HEK293T (cell line): ENCODE measurements around the gene ANKS1B.

ENCODE experiments used
- CTCF ChIA-PET: fragments of 350-600 bp; formaldehyde crosslinking; extraction: SDS; loops from one replicate; lab custom pipeline; 2021; ENCODE audit warnings: antibody characterized with exemption, inconsistent platforms; lab: Yijun Ruan, JAX
- POLR2A ChIA-PET: fragments of 350-600 bp; formaldehyde crosslinking; extraction: SDS; loops from one replicate; lab custom pipeline; 2020; ENCODE audit warnings: antibody characterized with exemption, inconsistent platforms; lab: Yijun Ruan, JAX
- DNase-seq: peaks from one replicate; pipeline ENCODE4 v3.0.0; 2012; ENCODE audit warnings: mixed read lengths; ENCODE audit errors: extremely low spot score
- ARNT ChIP-seq: fragments of 450-650 bp; IDR thresholded peaks from 2 replicates; pipeline ENCODE4 v1.6.1; 2017; ENCODE audit warnings: mild to moderate bottlenecking
- BHLHE40 ChIP-seq: fragments of 450-650 bp; IDR thresholded peaks from 2 replicates; pipeline ENCODE4 v1.6.1; 2016; ENCODE audit warnings: mild to moderate bottlenecking, moderate library complexity, borderline replicate concordance
- CTBP1 ChIP-seq: fragments of 450-650 bp; IDR thresholded peaks from 2 replicates; pipeline ENCODE4 v1.6.1; 2016; ENCODE audit warnings: borderline replicate concordance
- ELF4 ChIP-seq: fragments of 450-650 bp; IDR thresholded peaks from 2 replicates; pipeline ENCODE4 v1.6.1; 2017; ENCODE audit warnings: antibody characterized with exemption
- FOXA1 ChIP-seq: fragments of 450-650 bp; IDR thresholded peaks from 2 replicates; pipeline ENCODE4 v1.6.1; 2016; ENCODE audit warnings: mild to moderate bottlenecking
- FOXK2 ChIP-seq: fragments of 450-650 bp; IDR thresholded peaks from 2 replicates; pipeline ENCODE4 v1.6.1; 2016; ENCODE audit warnings: mild to moderate bottlenecking
- FOXM1 ChIP-seq: fragments of 450-650 bp; IDR thresholded peaks from 2 replicates; pipeline ENCODE4 v1.6.1; 2017; ENCODE audit warnings: mild to moderate bottlenecking, borderline replicate concordance
- HDGF ChIP-seq: fragments of 450-650 bp; IDR thresholded peaks from 2 replicates; pipeline ENCODE4 v1.6.1; 2017; ENCODE audit warnings: antibody characterized with exemption, borderline replicate concordance
- L3MBTL2 ChIP-seq: fragments of 450-650 bp; conservative IDR thresholded peaks from 2 replicates; pipeline ENCODE4 v1.6.1; 2016; ENCODE audit warnings: mild to moderate bottlenecking
- LEF1 ChIP-seq: fragments of 450-650 bp; IDR thresholded peaks from 2 replicates; pipeline ENCODE4 v1.6.1; 2017; ENCODE audit warnings: mild to moderate bottlenecking, borderline replicate concordance
- NFRKB ChIP-seq: fragments of 450-650 bp; IDR thresholded peaks from 2 replicates; pipeline ENCODE4 v1.6.1; 2016; ENCODE audit warnings: mild to moderate bottlenecking, moderate library complexity
- SP1 ChIP-seq: fragments of 450-650 bp; IDR thresholded peaks from 2 replicates; pipeline ENCODE4 v1.6.1; 2017
- SUZ12 ChIP-seq: fragments of 450-650 bp; IDR thresholded peaks from 2 replicates; pipeline ENCODE4 v1.6.1; 2016; ENCODE audit warnings: mild to moderate bottlenecking
- TARDBP ChIP-seq: fragments of 450-650 bp; IDR thresholded peaks from 2 replicates; pipeline ENCODE4 v1.6.1; 2016
- ZNF384 ChIP-seq: fragments of 450-650 bp; IDR thresholded peaks from 2 replicates; pipeline ENCODE4 v1.6.1; 2016
- TF ChIP-seq, protein P1 (sequence below): fragments of 450-650 bp; IDR thresholded peaks from 2 replicates; pipeline ENCODE4 v1.6.1; 2016

Gene ANKS1B

DNA sequence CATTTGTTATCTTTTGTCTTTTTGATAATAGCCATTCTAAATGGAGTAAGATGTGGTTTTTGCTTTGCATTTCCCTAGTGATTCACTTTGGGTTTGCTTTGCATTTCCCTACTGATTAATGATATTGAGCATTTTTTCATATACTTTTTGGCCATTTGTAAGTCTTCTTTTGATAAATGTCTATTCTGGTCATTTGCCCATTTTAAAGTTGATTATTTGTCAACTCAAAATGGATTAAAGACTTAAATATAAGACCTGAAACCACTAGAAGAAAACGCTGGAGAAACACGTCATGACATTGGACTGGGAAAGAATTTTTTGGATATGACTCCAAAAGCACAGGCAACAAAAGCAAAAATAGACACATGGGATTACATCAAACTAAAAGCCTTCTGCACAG, 1191.6 kb downstream of the ANKS1B start:
- TF ChIP-seq SP1 = no peak
- no peak for TF ChIP-seq TARDBP
- TF ChIP-seq SUZ12 = no peak
- TF ChIP-seq FOXK2 = no peak
- no peak for TF ChIP-seq FOXM1
- no peak for TF ChIP-seq LEF1
- no peak for TF ChIP-seq BHLHE40
- TF ChIP-seq, protein P1, sequence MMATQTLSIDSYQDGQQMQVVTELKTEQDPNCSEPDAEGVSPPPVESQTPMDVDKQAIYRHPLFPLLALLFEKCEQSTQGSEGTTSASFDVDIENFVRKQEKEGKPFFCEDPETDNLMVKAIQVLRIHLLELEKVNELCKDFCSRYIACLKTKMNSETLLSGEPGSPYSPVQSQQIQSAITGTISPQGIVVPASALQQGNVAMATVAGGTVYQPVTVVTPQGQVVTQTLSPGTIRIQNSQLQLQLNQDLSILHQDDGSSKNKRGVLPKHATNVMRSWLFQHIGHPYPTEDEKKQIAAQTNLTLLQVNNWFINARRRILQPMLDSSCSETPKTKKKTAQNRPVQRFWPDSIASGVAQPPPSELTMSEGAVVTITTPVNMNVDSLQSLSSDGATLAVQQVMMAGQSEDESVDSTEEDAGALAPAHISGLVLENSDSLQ = no peak
- no peak for TF ChIP-seq ELF4
- no peak for DNase-seq
- POLR2A ChIA-PET = no interaction called here
- CTCF ChIA-PET = no interaction called here

DNA sequence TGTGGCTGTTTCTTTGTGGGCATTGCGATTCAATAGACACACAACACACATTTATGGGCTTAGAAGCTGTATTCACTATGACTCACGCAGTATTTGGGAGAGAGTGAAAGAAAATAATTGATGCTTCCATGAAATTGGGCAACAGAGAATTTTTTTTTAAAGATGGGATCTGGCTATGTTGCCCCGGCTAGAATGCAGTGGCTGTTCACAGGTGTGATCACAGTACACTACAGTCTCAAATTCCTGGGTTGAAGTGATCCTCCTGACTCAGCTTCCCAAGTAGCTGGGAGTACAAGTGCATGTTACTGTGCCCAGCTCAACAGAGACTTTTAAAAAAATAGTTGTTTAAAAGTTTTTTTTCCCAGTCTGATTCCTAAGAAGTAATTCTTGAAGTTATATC, 1193.3 kb downstream of the ANKS1B start:
- TF ChIP-seq ZNF384 = no peak
- TF ChIP-seq HDGF = no peak
- no peak for TF ChIP-seq L3MBTL2
- no peak for TF ChIP-seq BHLHE40
- no peak for TF ChIP-seq FOXK2
- TF ChIP-seq SP1 = no peak
- TF ChIP-seq FOXM1 = no peak
- TF ChIP-seq ELF4 = no peak
- TF ChIP-seq SUZ12 = no peak
- no peak for TF ChIP-seq CTBP1
- no peak for TF ChIP-seq FOXA1
- no peak for TF ChIP-seq TARDBP
- TF ChIP-seq, protein P1 = no peak
- DNase-seq = no peak
- ChIA-PET POLR2A (no interaction called here), CTCF (no interaction called here)

DNA sequence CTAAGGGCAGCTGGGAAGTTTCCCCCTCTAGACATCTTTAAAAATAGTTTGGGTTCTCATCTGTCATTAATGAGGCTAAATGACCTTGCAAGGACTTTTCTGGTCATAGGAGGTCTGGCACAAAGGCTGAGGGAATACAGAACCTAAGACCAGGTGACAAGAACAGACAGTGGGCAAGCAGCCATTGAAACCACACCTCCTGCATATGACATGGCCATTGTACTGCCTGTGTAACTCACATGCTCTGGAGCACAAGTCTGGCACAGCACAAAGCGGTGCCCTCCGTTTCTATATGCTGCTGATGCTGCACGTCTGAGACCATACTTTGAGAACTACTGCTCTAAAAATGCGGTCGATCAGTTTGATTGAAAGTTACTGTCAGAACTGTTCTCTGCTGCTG, 1196.3 kb downstream of the ANKS1B start:
- ChIA-PET CTCF (no interaction called here), POLR2A (no interaction called here)
- no peak for DNase-seq
- TF ChIP-seq LEF1 (no peak), TARDBP (no peak), NFRKB (no peak), ELF4 (no peak)

DNA sequence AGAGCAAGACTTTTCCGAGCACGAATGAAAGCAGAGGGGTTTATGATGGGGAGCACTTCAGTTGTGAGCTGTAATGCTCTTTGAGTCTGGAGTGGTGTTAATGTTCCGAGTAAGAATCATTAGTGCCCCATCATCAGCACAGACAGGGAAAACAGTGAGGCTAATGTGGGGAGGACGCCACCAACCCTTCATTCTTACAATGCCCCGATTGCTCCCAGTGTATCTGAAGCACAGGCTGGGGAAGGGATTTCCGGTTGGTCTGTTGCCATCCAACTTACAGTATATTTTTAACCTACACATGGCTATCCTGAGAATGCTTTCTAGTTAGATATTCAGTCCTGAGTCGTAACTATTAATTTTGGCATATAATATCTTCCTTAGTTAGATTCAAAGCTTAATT, 1198.1 kb downstream of the ANKS1B start:
- ChIA-PET CTCF (no interaction called here), POLR2A (no interaction called here)
- no peak for DNase-seq
- TF ChIP-seq SP1 (no peak), LEF1 (no peak), TARDBP (no peak), BHLHE40 (no peak), L3MBTL2 (no peak), FOXK2 (no peak), FOXM1 (no peak), NFRKB (no peak), ARNT (no peak)

DNA sequence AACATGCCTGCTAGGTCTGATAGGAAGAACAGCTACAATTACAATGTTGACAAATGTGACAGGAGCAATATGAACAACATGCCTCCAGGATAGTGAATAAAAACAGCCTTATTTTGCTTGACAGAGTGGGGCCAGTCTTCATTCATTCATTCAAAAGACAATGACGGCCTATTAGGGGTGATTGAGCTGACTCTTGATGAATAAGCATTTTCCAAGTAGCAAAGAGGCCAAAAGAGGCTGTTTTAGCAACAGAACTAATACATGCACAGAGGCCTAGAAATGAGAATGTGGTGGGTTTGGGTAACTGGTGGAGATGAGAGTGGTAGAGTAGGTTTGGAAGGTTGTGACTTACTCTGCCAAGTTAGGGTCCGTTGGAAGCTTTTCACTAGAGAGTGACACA, 1201.3 kb downstream of the ANKS1B start:
- TF ChIP-seq TARDBP = no peak
- TF ChIP-seq BHLHE40 = no peak
- TF ChIP-seq NFRKB = no peak
- no peak for TF ChIP-seq HDGF
- no peak for TF ChIP-seq SP1
- no peak for TF ChIP-seq FOXM1
- no peak for TF ChIP-seq FOXK2
- no peak for TF ChIP-seq LEF1
- no peak for TF ChIP-seq ZNF384
- no peak for DNase-seq
- ChIA-PET POLR2A (no interaction called here), CTCF (no interaction called here)

DNA sequence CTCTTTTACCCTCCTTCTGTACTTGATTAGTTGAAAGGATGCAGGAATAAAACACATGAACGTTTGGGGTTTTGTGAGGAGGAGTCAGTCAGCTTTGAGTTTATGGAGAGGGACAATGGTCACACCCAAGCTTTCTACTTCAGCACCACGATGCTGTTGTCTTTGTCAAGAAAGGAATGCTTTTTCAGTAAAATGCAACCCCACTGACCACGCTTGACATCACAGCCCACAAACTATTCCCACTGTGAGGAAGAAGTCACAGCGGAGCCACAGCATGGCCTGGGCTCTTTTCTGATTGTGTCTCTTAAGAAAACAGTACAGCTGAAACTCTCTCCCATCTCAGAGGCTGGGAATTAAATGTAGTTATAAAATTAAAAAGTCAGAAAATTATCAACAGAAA, 1204.5 kb downstream of the ANKS1B start:
- DNase-seq = no peak
- CTCF ChIA-PET = interaction anchor here (0.6 kb wide), 1 partner anchor 10 kb away, joined by 7 read pairs; no protein-coding TSS in a partner anchor
- TF ChIP-seq NFRKB = no peak
- no peak for TF ChIP-seq L3MBTL2
- no peak for TF ChIP-seq ELF4
- TF ChIP-seq LEF1 = no peak
- TF ChIP-seq FOXA1 = no peak
- no peak for TF ChIP-seq HDGF
- no peak for TF ChIP-seq ZNF384
- TF ChIP-seq, protein P1 = no peak
- TF ChIP-seq TARDBP = no peak
- no peak for TF ChIP-seq BHLHE40
- no peak for TF ChIP-seq CTBP1
- TF ChIP-seq FOXK2 = no peak
- no peak for TF ChIP-seq SP1
- TF ChIP-seq FOXM1 = no peak
- TF ChIP-seq SUZ12 = no peak
- no peak for TF ChIP-seq ARNT
- POLR2A ChIA-PET = no interaction called here

DNA sequence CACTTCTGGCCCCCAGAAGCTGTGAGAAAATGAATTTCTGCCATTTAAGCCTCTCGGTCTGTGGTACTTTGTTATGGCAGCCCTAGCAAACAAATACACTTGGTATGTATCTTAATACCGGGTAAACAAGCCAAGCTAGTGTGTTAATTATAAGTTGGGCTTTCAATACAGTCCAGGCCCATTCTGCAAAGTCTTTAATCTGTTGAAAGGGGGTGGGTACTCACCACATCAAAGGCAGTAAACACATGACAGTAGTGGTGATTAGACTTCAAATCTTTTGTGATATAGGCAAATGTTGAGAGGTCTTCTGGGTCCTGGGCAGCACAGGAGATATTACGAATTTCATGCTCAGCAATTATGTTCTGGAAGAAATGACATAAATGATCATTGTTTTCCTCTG, 1211.9 kb downstream of the ANKS1B start:
- DNase-seq = no peak
- TF ChIP-seq FOXK2 (no peak), ELF4 (no peak), ARNT (no peak), BHLHE40 (no peak), TARDBP (no peak), FOXM1 (no peak), LEF1 (no peak)
- CTCF ChIA-PET = no interaction called here
- POLR2A ChIA-PET = no interaction called here
